ENCODE data around the gene AK8.
"Not testable (repeated sequence)": the region's sequence is repeated elsewhere in the genome, so short reads cannot be mapped to it uniquely, and the experiment has no call there.

AK8 gene

GRCh38 chr9:132797861-132798659 lies 80.0 kb downstream of the AK8 start:
- no peak for DNase-seq (ENCODE audit: low spot score)

DNA sequence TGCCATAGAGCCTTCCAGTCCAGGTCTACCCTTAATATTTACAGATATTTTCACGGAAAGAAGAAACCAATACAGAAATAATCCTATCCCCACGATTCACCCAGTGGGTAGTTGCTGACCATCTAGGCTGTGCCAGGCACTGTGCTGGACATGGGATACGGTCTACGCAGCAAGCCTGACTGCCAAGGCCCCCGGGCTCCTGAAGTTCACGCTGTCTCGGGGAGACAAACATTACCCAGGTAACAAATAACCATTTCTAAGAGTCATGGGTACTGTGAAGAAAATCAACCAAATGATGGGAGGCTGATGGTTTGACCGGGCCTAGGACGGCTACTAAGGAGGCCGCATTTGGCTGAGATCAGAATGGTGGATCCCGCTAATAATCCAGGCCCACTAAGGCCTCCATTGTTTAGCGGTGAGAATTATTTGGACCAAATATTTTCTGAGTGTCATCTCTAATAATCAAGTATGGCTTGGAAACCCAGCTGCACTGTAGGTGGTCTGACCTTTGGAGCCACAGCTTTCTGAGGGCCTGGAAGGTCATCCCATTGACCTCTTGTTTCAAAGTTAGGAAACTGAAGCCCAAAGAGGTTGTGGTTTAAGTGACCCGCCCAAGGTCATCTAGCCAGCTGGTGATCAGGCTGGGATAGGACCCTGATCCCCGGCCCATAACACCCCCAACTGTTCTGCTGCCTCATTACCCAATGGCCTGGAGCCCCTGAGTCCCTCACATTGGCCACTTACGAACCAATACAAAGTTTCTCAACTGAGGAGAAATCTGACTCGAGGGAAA lies 82.4 kb downstream of the AK8 start:
- DNase-seq (ENCODE audit: low spot score) = no peak

- no peak for DNase-seq (ENCODE audit: low spot score)
Observed at GRCh38 chr9:132794730-132795380, 83.2 kb downstream of the AK8 start.

DNA sequence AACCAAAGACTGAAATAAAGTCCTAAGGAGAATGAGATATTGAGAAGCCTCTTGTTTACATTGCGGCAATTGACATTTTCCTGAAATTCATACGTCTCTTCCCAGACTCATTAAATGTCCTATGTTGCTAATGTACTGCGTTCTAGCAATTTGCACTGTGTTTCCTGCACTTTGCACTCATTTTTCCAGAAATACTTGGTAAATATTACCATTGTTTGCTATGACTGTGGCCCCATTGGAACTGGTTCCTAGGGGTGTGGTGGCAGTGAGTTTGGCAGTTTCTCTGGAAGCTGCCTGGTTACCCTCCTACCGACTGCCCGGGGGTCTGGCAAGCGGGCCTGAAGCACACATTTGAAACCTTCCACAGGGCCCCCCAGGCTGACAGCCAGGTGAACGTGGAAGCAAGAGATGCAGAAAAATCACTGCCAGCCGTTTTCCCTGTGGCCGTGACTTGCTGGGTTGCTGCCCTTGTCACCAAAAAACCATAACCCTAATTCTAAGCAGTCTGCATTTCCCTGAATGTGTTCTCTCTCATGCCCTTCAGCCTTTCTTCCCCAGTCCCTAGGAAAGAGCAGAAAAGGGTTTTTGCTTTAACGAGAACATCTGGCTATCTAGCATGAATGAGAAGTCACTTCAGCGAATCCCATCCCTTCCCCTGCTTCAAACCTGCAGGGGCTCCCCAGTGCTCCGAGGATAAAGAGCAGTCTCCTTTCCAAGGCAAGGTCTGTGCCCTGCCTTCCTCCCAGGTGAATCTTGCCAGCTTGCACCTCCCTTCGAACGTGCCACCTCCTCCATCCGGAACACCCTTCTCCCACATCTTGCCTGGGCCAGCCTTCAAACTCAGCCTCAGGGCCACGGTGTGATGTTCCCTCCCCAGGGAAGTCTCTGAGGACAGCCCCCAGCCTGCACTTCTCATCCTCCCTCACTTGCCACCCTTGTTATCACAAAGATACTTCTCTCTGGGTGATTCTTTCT lies 84.2 kb downstream of the AK8 start:
- DNase-seq (ENCODE audit: low spot score) = no peak

DNA sequence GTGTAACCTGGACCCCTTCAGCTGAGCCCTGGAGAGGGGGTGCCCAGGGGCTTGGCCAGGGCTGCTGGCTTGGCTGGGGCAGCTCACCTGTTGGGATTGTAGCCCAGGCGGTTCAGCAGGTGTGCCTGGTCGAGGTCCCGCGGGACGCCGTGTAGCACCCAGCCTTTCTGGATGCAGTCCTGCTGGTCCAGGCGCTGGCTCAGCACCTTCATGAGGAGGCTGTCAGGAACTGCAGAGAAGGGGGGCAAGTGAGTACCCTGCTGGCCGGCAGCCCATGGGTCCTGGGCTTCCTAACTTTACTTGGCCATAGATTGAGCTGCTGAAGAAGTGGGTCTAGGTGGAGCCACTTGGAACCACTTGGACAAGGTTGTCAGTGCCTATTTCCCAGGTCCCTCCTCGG lies 85.5 kb downstream of the AK8 start:
- no peak for DNase-seq (ENCODE audit: low spot score)

DNA sequence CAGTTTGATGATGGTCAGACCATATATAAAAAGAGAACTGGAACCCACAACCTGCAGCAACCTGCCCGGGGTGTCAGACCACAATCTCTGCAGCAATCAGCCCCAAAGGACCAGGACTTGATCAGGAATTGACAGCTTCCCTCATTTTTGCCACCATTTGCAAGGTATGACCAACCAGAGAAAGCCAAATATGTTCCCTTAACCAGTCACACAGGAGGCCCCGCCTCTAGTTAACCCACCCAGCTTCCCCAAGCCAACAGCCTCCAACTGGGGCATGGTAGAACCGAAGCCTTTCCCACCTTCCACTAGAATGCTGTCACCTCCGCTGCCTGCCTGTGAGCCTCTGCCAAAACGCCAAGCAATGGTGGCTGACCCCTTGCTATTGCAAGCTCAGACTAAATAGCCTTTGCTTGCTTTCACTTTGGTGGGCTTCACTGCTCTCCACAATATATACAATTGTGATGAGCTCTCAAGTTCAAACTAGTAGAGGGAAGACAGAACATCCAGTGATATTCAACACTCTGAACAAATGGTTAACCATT lies 86.3 kb downstream of the AK8 start:
- DNase-seq (ENCODE audit: low spot score) = no peak

GRCh38 chr9:132789719-132790118 lies 88.4 kb downstream of the AK8 start:
- DNase-seq (ENCODE audit: low spot score) = no peak

DNA sequence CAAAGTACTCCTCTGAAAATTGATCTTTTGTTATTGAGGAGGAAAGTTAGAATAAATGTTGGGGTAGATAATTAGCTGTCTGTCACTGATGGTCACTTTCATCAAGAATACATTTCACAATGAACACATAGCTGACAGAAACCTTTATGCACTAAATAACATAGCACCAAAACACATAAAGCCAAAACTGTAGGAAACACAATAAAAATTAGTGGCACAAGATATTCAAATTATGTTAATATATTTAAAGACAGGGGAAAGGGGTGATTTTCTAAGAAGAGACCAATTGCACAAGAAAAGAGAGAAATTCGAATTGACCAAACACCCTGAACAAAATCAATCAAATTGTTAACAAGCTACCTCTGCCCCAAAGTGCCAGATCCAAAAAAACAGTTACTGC lies 89.7 kb downstream of the AK8 start:
- DNase-seq (ENCODE audit: low spot score) = no peak

- DNase-seq (ENCODE audit: low spot score) = no peak
Observed at GRCh38 chr9:132787748-132788159, 90.3 kb downstream of the AK8 start.

- no peak for DNase-seq (ENCODE audit: low spot score)
Observed at GRCh38 chr9:132784286-132784830, 93.7 kb downstream of the AK8 start.

GRCh38 chr9:132783006-132783405 lies 95.1 kb downstream of the AK8 start:
- no peak for DNase-seq (ENCODE audit: low spot score)

DNA sequence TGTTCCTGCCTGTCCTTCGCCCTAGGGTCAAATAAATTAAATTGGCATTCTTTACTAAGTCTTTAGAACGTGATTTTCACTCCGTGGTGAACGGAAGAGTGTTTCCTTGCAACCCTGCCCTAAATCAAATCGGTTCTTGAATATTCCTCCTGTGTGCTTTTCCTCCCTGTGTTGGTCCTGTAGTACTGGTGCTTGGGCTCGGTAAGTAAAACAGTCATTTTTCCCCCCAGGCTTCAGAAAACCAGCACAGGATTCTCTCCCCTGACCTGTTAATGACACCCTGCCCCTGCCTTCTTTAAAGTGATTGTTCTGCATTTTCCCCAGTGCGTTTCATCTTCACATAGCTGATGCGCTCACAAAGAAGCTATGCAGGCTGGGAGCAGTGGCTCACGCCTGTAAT lies 96.0 kb downstream of the AK8 start:
- no peak for DNase-seq (ENCODE audit: low spot score)

DNA sequence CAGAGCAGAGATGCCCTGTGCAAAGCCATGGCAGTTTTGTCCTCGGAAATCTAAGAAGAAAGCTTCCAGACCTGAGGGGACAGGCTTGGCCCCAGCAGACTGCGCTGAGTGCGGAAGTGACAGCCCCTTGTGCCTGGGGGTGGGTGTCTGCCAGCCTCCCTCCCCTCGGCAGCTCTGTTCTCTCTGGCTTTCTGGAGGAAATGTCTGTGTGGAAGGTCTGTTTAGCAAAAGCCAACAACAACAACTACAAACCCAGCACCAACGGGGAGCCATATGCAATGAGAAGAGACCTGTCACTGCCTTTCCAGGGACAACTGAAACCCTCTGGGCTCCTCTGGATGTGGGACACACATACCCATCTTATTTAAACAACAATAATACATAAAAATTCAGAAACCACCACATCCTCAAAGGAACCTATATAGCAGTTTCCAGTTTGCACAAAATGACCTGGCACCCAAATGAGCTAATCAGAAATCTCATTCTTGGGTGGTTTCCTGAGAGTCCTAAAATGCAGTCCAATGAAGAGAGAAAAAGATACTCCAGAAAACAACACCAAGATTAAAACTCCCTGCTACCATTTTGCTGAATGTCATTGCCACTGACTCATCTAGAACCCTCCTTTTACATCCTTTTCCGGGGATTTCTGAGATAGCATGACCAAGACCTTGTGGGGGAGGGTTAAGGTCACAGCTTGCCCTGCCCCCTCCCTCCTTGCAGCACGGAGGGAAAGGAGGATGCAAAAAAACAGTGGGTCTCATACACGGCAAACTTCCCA lies 97.7 kb downstream of the AK8 start:
- no peak for DNase-seq (ENCODE audit: low spot score)

GRCh38 chr9:132776891-132777290 lies 101.2 kb downstream of the AK8 start:
- DNase-seq (ENCODE audit: low spot score) = no peak

GRCh38 chr9:132776268-132776667 lies 101.8 kb downstream of the AK8 start:
- no peak for DNase-seq (ENCODE audit: low spot score)

GRCh38 chr9:132775720-132776119 lies 102.4 kb downstream of the AK8 start:
- no peak for DNase-seq (ENCODE audit: low spot score)

GRCh38 chr9:132774886-132775285 lies 103.2 kb downstream of the AK8 start:
- DNase-seq (ENCODE audit: low spot score) = no peak

DNA sequence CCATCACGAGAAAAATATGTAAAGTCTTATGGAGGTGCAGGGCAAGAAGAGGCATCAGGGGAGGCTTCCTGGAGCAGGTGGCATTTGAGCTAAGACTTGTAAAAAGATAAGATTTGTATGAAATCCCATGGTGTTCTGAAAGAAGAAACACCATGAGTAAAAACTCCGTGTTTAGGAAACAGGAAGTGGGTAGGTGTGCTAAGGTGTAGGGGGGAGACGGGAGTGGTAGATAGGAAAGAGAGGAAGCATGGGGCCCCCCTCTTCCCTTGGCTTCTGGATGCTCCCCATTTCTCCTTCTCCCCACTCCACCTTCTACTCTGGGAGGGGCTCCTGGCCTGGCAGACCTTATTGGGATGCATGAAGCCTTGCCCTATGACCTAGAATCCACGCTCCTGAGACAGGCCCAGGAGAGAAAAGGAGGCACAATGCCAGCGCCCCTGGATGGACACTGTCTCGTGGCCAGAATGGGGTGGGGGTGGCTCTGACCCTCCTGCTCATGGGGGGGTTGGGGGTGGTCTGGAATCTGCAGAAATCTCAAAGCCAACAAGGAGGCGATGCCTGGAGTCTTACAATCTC lies 104.2 kb downstream of the AK8 start:
- no peak for DNase-seq (ENCODE audit: low spot score)

- DNase-seq (ENCODE audit: low spot score) = no peak
Observed at GRCh38 chr9:132773093-132773492, 105.0 kb downstream of the AK8 start.

- not testable (repeated sequence) for DNase-seq (ENCODE audit: low spot score)
Observed at GRCh38 chr9:132771752-132772151, 106.3 kb downstream of the AK8 start.

Data from putamen (tissue), 1 donor.